ENCODE results near the gene GABARAPL1.
A peak's percentile ranks its signal among the peaks of the same experiment; 100 is the strongest.

GABARAPL1 gene

GRCh38 chr12:10212739-10213131, at the start of gene GABARAPL1:
GABARAPL1 (plus strand) TSS chr12:10212877; CDS start chr12:10213130, 253 bp downstream.
- peak; percentile 84 for DNase-seq (ENCODE audit: low read depth)

DNA sequence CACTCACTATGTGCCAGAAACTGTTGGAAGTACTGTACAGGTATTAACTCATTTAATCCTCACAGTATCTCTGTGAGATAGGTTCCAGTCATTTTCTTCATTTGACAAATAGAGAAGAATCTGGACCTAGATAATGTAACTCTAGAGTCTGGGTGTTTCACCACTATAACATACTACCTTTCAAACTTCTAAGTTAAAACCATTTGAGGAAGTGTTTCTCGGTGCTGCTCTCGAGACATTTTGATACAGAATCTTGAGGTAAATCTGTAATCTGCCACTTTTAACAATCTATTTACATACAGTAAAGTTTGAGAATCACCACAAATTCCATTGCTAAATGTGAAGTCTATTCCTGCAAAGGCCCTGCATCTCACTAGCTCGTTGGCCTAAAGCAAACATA, 49.6 kb upstream of the GABARAPL1 start:
- TF ChIP-seq, protein P1, sequence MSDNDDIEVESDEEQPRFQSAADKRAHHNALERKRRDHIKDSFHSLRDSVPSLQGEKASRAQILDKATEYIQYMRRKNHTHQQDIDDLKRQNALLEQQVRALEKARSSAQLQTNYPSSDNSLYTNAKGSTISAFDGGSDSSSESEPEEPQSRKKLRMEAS (IDR thresholded peaks at IDR 0.05; ENCODE audit: low read depth, low read length): no peak
- no peak for TF ChIP-seq MYC (IDR thresholded peaks at IDR 0.05; ENCODE audit: low read depth, low read length)
- TF ChIP-seq, protein P2, sequence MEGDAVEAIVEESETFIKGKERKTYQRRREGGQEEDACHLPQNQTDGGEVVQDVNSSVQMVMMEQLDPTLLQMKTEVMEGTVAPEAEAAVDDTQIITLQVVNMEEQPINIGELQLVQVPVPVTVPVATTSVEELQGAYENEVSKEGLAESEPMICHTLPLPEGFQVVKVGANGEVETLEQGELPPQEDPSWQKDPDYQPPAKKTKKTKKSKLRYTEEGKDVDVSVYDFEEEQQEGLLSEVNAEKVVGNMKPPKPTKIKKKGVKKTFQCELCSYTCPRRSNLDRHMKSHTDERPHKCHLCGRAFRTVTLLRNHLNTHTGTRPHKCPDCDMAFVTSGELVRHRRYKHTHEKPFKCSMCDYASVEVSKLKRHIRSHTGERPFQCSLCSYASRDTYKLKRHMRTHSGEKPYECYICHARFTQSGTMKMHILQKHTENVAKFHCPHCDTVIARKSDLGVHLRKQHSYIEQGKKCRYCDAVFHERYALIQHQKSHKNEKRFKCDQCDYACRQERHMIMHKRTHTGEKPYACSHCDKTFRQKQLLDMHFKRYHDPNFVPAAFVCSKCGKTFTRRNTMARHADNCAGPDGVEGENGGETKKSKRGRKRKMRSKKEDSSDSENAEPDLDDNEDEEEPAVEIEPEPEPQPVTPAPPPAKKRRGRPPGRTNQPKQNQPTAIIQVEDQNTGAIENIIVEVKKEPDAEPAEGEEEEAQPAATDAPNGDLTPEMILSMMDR (IDR thresholded peaks at IDR 0.05; ENCODE audit: low read depth, low read length): no peak
- no peak for TF ChIP-seq POLR2A (IDR thresholded peaks at IDR 0.05; ENCODE audit: extremely low read depth, insufficient read length)
- no peak for DNase-seq (ENCODE audit: low read depth)
- H3K4me3 ChIP-seq (ENCODE audit: low read depth, low read length): no peak overlapping the region

More at GRCh38 chr12:10212739-10213131, at the start of gene GABARAPL1:
- TF ChIP-seq, protein P1 (IDR thresholded peaks at IDR 0.05; ENCODE audit: low read depth, low read length): no peak
- TF ChIP-seq, protein P2 (IDR thresholded peaks at IDR 0.05; ENCODE audit: low read depth, low read length): no peak
- TF ChIP-seq MYC (IDR thresholded peaks at IDR 0.05; ENCODE audit: low read depth, low read length) (no peak), POLR2A (IDR thresholded peaks at IDR 0.05; ENCODE audit: extremely low read depth, insufficient read length) (peak; percentile 34)
- H3K4me3 ChIP-seq (ENCODE audit: low read depth, low read length): peak within 1 kb of the TSS; percentile 91

- no peak for DNase-seq (ENCODE audit: low read depth)
- H3K4me3 ChIP-seq (ENCODE audit: low read depth, low read length): no peak overlapping the region
- TF ChIP-seq POLR2A (IDR thresholded peaks at IDR 0.05; ENCODE audit: extremely low read depth, insufficient read length) (no peak), MYC (IDR thresholded peaks at IDR 0.05; ENCODE audit: low read depth, low read length) (no peak)
- TF ChIP-seq, protein P1 (IDR thresholded peaks at IDR 0.05; ENCODE audit: low read depth, low read length): no peak
- TF ChIP-seq, protein P2 (IDR thresholded peaks at IDR 0.05; ENCODE audit: low read depth, low read length): no peak
Observed at GRCh38 chr12:10165421-10165820, 47.3 kb upstream of the GABARAPL1 start.

DNA sequence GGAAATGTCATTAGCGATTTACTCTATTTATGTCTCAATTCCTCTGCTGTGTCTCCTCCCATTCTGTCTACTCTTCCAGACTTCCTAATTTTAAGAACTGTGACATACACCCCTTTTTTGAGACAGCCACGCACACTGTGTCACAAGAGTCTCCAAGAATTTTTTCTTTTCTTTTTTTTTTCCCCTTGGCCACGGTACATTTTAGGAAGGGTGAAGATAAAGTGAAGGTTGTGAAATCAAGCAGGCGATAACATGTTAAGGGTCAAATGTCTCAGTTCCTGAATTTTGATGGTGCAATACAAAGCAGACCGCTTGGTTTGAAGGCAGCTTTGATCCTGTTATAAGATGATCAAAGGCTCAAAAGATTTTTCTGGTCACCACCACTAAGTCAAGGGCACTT, 45.1 kb upstream of the GABARAPL1 start:
- no peak for TF ChIP-seq POLR2A (IDR thresholded peaks at IDR 0.05; ENCODE audit: extremely low read depth, insufficient read length)
- TF ChIP-seq MYC (IDR thresholded peaks at IDR 0.05; ENCODE audit: low read depth, low read length): peak; percentile 30; the same call in 1 of the 2 replicates
- TF ChIP-seq, protein P1 (IDR thresholded peaks at IDR 0.05; ENCODE audit: low read depth, low read length): 0 out of 2 replicates have a peak, but pooled peaks have one; percentile 7
- TF ChIP-seq, protein P2 (IDR thresholded peaks at IDR 0.05; ENCODE audit: low read depth, low read length): no peak
- no peak overlapping the region for H3K4me3 ChIP-seq (ENCODE audit: low read depth, low read length)
- DNase-seq (ENCODE audit: low read depth): peak; percentile 84

- no peak for DNase-seq (ENCODE audit: low read depth)
- TF ChIP-seq POLR2A (IDR thresholded peaks at IDR 0.05; ENCODE audit: extremely low read depth, insufficient read length): no peak
- TF ChIP-seq, protein P2 (IDR thresholded peaks at IDR 0.05; ENCODE audit: low read depth, low read length): no peak
- no peak for TF ChIP-seq MYC (IDR thresholded peaks at IDR 0.05; ENCODE audit: low read depth, low read length)
- TF ChIP-seq, protein P1 (IDR thresholded peaks at IDR 0.05; ENCODE audit: low read depth, low read length): no peak
- no peak overlapping the region for H3K4me3 ChIP-seq (ENCODE audit: low read depth, low read length)
Observed at GRCh38 chr12:10169104-10169503, 43.6 kb upstream of the GABARAPL1 start.

All from NB4 (cell line).